NCI-H345 treated with DMSO at 0.1 percent for 48 hours (cell line): ENCODE measurements around the gene MPPED2.

ENCODE experiments used
- DNase-seq: peaks from one replicate; lab custom pipeline; 2025; ENCODE audit not compliant: unreplicated experiment; lab: John Stamatoyannopoulos, UW

Gene MPPED2

GRCh38 chr11:30586251-30587144, at the start of gene MPPED2:
Gene MPPED2, minus strand, starts transcription at chr11:30586353. Its CDS starts 5,980 bp downstream, at chr11:30580373.
- peak; percentile 20 for DNase-seq

- no peak for DNase-seq
These were observed 49.3 kb upstream of the MPPED2 start for GRCh38 chr11:30635401-30635989.

- no peak for DNase-seq
These were observed 45.0 kb upstream of the MPPED2 start for GRCh38 chr11:30631148-30631547.

- no peak for DNase-seq
These were observed 33.6 kb upstream of the MPPED2 start for GRCh38 chr11:30619767-30620166.

- DNase-seq = no peak
These were observed 31.6 kb upstream of the MPPED2 start for GRCh38 chr11:30617762-30618161.

GRCh38 chr11:30610628-30611027, 24.5 kb upstream of the MPPED2 start:
- no peak for DNase-seq

GRCh38 chr11:30608534-30608933, 22.4 kb upstream of the MPPED2 start:
- DNase-seq = no peak

- DNase-seq = no peak
These were observed 19.0 kb upstream of the MPPED2 start for GRCh38 chr11:30605036-30605605.

GRCh38 chr11:30603357-30603756, 17.2 kb upstream of the MPPED2 start:
- DNase-seq = no peak

GRCh38 chr11:30596832-30597231, 10.7 kb upstream of the MPPED2 start:
- no peak for DNase-seq

- no peak for DNase-seq
These were observed 9.8 kb upstream of the MPPED2 start for GRCh38 chr11:30595934-30596333.

GRCh38 chr11:30594646-30595411, 8.7 kb upstream of the MPPED2 start:
- DNase-seq = no peak

- no peak for DNase-seq
These were observed 1.2 kb upstream of the MPPED2 start for GRCh38 chr11:30587269-30587812.

- DNase-seq = no peak
These were observed 282 bp downstream of the MPPED2 start for GRCh38 chr11:30585892-30586250.

- no peak for DNase-seq
These were observed 845 bp downstream of the MPPED2 start for GRCh38 chr11:30585125-30585891.

GRCh38 chr11:30583476-30584280, 2.5 kb downstream of the MPPED2 start:
- DNase-seq = no peak

- no peak for DNase-seq
These were observed 3.4 kb downstream of the MPPED2 start for GRCh38 chr11:30582726-30583125.

GRCh38 chr11:30581675-30582074, 4.5 kb downstream of the MPPED2 start:
- no peak for DNase-seq

GRCh38 chr11:30580573-30580972, 5.6 kb downstream of the MPPED2 start:
- DNase-seq = no peak
